COLO668 (cell line): ENCODE measurements around the gene AKR1A1.
A peak's percentile ranks its signal among the peaks of the same experiment; 100 is the strongest.
"Not testable (repeated sequence)": the region's sequence is repeated elsewhere in the genome, so short reads cannot be mapped to it uniquely, and the experiment has no call there.

ENCODE experiments used
- DNase-seq: peaks from one replicate; lab custom pipeline; 2025; ENCODE audit not compliant: unreplicated experiment; lab: John Stamatoyannopoulos, UW

The AKR1A1 gene

DNA sequence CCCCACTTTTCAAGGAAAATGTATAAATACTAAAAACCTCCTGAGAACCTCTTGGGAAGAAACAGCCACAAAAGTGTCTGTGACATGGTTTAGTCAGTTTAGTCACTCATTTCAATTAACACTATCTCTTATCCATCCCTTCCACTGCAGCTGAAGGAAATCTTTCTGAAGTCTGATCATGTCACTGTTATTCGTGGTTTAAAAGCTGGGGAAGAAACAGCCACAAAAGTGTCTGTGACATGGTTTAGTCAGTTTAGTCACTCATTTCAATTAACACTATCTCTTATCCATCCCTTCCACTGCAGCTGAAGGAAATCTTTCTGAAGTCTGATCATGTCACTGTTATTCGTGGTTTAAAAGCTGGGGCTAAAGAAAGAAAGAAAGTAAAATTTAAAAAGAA, 27.1 kb upstream of the AKR1A1 start:
- not testable (repeated sequence) for DNase-seq

DNA sequence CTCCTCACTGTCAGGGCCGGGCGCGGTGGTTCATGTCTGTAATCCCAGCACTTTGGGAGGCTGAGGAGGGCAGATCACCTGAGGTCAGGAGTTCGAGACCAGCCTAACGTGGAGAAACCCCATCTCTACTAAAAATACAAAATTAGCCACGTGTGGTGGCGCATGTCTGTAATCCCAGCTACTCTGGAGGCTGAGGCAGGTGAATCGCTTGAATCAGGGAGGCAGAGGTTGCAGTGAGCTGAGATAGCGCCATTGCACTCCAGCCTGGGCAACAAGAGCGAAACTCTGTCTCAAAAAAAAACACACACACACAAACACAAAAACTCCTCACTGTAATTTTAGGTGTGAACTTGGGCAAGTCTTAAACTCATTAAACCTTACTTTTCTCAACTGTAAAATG, 26.7 kb upstream of the AKR1A1 start:
- not testable (repeated sequence) for DNase-seq

DNA sequence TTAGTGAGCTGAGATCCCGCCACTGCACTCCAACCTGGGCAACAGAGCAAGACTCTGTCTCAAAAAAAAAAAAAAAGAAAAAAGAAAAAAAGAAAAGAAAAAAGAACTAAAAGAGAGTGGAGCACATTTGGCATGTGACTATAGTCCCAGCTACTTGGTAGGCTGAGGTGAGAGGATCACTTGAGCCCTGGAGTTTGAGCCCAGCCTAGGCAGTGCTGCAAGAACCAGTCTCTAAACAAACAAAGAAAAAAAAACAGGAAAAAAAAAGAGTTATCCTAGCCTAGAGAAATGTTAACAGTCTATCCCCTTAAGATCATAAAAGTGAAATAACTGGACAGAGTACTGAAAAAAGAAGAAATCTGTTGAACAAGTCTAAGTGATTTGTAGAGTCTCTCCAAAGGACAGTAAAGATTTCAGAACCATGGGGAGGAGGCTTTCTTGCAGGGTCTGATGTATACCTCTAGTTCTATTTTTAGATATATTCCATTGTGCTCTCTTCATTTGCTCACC, 24.4 kb upstream of the AKR1A1 start:
- DNase-seq, result no peak

DNA sequence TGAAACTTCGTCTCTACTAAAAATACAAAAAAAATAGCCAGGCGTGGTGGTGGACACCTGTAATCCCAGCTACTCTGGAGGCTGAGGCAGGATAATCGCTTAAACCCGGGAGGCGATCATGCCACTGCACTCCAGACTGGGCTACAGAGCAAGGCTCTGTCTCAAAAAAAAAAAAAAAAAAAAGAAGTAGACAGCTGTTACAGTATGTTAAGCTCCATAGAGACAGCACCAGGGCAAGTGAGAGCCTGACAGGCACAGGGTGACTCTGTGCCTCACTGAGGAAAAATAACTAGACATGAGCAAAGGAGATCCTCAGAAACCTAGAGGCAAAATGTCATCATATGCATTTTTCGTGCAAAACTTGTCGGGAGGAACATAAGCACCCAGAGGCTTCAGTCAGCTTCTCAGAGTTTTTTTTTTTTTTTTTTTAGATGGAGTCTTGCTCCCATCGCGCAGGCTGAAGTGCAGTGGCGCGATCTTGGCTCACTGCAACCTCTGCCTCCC, 19.9 kb upstream of the AKR1A1 start:
- no peak for DNase-seq

DNA sequence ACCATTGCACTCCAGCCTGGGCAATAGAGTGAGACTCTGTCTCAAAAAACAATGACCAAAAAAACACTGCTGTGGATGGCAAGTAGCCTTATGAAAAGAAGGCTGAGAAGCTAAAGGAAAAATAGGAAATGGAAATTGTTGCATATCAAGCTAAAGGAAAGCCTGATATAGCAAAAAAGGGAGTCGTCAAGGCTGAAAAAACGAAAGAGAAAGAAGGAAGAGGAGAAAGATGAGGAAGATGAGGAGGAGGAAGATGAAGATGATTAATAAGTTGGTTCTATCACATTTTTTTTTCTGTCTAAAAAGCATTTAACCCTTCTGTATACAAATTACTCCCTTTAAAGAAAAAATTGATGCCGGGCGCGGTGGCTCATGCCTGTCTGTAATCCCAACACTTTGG, 18.8 kb upstream of the AKR1A1 start:
- DNase-seq, result no peak

DNA sequence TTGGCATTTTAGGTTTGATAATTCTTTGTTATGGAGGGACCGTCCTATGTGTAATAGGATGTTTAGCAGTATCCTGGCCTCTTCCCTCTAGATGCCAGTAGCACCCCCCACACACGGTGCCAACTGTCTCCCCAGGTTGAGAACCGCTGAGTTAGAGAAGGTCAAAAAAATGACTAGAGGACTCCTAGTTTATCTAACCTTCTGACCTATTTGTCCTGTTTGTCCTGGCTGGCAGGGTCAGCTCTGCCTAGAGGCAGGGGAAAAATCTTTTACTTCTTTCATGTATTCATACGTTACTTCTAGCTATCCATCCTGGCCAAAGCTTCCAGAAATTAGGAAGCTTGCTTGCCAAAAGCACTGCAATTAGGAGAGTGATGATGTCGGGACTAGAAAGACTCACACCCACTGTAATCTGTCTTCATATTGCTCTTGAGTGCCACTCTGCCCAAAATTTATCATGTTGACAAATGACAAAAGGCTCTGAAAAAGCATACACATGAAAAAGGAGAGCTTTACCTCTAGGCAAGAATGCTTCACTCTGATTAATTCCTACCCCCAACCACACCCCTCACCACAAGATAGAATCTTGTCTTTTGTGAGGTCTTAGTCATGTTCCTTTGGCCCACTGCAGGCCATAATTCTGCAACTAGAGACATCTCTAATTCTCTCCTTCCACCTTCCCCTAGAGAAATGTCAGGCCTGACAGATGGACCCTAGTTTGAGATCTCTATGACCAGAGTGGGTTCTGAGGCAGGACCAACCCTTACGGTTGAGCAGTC, 14.4 kb upstream of the AKR1A1 start:
- no peak for DNase-seq

DNA sequence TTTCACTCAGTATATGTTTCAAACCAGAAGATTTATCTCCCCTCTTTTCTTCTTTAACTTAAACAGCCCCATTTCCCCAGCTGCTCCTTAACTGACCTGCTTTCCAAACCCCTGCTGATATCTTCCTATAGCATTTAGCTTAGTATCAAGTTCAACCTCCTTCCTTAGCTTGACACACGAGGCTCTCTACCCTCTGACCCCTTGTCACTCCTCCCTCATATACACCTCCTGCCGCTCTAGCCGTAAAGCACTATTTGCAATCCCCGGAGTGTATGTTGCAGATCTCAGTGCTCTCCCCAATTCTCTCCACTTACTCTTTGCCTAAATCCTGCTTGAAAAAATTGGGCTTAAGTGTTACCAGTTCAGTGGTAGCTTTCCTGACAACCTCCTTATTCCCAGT, 13.7 kb upstream of the AKR1A1 start:
- DNase-seq, result no peak

DNA sequence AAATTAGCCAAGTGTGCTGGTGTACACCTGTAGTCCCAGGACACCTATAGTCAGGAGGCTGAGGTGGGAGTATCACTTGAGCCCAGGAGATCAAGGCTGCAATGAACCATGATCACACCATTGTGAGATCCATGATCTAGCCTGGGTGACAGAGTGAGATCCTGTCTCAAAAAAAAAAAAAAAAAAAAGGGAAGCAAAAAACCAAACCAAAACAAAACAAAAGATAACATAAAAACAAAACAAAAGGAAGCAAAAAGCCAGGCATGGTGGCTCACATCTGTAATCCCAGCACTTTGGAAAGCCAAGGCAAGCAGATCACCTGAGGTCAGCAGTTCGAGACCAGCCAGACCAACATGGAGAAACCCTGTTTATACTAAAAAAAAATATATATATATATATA, 9.4 kb upstream of the AKR1A1 start:
- no peak for DNase-seq

DNA sequence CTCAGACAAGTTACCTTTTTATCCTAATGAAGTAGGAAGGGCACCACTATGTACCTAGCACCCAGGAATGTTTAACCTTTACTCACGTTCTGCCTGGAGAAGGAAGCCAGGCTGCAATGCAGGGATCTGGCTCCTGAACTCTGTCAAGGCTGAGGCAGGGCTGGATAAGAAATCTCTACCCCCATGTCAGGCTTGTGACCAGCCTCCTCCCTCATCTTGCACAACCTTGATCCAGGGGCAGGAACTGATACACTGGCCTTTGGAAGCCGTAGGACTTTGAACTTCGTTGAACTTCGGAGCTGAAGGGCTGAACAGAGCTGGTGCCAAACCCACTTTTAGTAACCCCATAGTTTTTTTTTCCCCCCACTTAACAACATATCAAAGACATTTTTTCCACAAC, 8.0 kb upstream of the AKR1A1 start:
- no peak for DNase-seq

DNA sequence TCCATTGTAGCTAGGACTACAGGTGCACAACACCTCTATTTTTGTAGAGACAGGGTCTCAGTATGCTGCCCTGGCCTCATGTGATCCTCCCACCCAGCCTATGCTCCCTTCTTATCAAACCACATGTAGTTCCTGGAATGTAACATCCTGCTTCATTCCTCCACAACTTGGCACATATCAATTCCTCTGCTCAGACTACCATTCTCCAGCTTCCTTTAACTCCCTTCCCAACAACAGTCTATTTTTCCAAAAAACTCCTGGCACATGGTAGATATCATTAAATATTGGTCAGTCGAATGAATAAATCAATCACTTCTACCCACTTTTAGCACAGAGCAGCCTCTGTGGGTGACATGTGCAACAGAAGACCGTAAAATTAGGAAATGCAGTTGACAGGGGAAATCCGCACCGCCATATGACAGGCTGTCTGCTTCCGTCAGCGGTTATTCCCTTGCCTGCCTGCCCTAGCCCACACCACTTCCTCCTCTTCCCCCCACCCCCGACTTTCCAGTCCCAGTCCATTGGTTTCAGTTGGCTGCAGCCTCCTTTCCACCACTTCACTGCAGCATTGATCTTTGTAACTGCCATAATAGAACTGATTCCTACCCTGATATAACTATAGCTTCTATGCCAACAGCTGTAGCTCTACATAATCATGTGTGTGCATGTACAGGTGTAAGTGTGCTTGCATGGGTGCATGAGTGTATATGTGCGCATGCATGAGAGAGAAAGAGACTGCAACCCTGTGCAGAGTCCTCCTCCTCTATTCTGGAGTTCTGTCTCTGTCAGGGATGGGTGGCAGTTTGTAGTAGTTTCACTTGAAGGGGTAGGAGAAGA, 6.8 kb upstream of the AKR1A1 start:
- no peak for DNase-seq

DNA sequence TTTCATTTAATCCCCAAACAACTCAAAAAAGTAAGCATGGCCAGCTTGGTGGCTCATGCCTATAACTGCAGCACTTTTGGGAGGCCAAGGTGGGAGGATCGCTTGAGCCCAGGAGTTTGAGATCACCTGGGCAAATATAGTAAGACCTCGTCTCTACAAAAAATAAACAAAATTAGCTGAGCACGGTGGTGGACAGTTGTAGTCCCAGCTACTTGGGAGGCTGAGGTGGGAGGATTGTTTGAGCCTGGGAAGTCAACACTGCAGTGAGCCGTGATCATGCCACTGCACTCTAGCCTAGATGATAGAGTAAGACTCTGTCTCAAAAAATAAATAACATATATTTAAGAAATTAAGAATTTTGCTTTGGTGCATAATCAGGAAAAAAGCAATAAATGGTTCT, 6.1 kb upstream of the AKR1A1 start:
- no peak for DNase-seq

DNA sequence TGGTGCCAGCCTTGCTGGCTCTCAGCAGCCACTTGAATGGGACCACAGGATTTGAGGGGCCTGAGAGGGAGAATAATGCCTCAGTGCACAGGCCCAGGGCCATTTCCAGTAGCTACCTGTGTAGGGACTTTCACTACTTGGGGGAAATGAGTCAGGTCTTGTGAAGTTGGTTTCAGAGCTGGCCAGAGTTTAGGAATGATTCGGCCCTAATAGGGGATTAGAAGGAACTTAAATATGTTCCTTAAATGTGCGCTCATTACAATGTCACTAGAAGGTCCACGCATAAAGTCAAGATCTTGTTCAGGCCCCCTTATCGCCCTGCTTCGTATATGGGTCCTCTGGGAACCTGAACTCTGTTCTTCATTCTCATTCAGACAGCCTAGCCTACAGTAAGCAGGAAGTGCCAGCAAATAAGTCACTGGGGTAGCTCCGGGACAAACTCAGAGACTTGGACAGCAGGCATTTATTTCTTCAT, 5.6 kb upstream of the AKR1A1 start:
- DNase-seq, result no peak

DNA sequence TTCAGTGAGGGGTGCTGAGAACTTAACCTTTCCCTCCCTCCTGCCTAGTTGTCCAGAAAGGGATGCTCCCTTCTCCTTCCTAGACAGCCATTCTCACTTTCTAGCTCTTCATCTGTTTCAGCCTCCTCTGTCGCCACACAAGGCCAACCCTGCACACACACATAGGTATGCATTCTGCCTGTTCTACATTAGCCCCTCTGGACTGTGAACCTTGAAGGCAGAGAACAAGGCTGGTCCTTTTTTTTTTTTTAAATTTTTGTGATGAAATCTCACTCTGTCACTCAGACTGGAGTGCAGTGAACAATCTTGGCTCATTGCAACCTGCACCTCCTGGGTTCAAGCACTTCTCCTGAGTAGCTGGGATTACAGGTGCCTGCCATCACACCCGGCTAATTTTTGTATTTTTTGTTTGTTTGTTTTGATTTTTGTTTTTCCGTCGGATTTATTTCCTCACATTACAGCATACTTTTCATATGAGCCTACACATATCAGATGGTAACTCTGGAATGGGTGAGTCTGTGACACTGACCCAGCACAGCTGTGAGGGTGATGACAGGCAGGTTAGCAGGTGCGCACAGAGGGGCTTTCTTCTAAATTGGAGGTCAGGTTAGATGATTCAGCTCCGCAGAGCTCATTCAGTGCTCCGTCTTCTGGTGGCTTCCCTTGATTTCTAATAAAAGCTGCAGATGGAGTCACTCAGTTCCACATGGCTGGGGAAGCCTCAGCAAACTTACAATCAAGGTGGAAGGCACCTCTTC, 4.9 kb upstream of the AKR1A1 start:
- DNase-seq, result no peak

DNA sequence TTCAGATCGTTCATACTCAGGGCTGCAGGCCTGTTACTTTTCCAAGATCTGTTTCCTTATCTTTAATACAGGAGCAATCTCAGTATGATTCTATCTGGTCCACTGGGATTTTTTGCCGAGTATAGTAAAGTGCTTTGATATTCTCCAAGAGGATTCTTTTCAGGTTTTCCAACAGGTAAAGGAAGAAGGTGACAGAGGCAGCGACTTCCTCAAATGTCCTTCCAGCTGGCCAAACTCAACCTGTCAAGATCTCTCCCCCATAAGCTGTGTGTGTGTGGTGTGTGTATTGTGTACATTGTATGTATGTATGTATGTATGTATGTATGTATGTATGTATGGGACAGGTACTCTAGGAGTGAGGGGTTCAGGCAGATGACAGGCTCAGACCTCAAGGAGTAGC, 1.1 kb downstream of the AKR1A1 start:
- DNase-seq, result no peak

DNA sequence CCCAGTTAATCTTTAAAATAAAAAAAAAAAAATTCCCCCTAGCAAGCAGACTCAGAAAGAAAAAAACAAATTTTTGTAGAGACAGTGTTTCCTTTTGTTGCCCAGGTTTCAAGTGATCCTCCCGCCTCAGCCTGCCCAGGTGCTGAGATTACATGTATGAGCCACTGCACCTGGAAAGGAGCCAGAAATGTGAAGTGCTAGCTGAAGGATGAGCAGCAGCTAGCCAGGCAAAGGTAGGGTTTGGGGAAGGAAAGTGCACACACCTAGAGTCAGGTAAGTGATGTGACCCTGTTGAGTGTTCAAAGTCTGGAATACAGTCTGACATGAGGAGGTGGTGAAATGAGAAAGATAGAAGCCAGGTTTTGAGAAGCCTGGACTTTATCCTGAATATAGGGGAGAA, 1.7 kb downstream of the AKR1A1 start:
- DNase-seq, result peak; percentile 88

DNA sequence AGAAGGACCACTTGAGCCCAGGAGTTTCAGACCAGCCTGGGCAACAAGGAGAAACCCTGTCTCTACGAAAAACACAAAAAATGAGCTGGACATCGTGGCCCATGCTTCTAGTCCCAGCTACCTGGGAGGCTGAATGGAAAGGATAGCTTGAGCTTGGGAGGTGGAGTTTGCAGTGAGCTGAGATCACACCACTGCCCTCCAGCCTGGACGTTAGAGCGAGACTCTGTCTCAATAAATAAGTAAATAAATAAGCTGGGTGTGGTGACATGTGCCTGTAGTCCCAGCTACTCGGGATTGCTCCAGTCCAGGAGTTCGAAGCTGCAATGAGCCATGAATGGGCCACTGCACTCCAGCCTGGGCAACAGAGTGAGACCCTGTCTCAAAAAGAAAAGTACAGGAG, 3.6 kb downstream of the AKR1A1 start:
- DNase-seq, result no peak

DNA sequence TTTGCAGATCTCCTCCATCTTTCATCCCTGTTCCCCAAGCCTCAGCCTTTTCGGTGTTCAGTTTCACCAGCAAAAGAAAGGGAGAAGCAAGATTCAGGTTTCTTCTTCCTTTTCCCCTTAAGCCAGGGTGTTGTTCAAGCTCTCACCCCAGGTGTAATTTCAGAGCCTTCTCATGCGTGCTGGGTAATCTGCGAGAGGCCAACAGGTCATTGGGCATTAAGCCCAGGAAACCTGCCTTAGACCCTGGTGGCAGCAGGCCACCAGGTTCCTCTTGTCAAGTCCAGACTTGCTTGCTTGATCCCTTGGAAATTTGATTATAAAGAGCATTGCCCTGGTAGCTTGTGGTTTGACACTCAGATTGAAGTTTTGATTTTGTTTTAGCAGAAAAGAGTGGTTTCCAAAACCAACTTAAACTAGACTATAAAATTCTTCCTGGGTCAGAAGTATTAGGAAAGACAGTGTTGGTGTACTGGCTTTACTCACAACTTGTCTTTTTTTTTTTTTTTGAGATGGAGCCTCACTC, 6.9 kb downstream of the AKR1A1 start:
- no peak for DNase-seq

DNA sequence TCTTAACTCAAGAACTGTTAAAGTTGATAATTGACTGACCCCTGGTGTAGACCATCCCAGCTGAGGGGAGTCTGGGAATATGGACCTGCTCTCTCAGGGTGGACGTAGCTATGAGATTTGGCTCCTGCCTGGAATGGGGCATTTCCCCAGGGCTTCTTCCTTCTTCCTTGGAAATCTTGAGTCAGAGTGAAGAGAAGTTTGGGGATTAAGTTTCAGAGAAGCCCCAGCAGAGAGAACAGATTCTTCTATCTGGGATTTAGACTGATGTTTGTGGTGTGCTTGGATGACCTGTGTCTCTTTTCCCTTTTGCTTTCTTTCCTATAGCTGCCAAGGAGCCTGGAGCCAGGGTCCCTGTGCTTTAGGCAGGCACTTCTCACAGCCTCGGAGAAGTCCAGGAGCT, 13.2 kb downstream of the AKR1A1 start:
- no peak for DNase-seq

DNA sequence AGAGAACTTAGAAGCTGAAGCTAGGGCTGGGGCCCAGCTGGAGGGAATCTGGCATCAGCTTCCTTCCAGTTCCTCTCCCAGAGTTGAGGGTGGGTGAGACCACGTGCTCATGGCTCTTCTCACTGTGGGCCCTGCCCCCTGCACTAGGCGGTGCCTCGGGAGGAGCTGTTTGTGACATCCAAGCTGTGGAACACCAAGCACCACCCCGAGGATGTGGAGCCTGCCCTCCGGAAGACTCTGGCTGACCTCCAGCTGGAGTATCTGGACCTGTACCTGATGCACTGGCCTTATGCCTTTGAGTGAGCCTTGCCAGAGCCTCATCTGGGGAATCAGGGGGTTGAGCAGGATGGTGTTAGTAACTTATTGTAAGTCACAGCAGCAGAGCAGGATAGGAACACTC, 16.1 kb downstream of the AKR1A1 start:
- no peak for DNase-seq

DNA sequence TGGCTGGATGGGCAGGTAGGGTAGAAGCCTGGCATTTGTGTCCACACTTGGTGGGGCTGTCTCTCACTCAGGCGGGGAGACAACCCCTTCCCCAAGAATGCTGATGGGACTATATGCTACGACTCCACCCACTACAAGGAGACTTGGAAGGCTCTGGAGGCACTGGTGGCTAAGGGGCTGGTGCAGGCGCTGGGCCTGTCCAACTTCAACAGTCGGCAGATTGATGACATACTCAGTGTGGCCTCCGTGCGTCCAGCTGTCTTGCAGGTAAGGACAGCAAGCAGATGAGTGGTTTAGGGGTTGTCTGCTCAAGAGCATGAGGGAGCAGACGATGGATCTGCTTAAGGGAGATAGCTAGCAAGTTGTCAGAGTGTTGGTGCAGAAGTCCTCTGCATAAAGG, 17.3 kb downstream of the AKR1A1 start:
- no peak for DNase-seq

DNA sequence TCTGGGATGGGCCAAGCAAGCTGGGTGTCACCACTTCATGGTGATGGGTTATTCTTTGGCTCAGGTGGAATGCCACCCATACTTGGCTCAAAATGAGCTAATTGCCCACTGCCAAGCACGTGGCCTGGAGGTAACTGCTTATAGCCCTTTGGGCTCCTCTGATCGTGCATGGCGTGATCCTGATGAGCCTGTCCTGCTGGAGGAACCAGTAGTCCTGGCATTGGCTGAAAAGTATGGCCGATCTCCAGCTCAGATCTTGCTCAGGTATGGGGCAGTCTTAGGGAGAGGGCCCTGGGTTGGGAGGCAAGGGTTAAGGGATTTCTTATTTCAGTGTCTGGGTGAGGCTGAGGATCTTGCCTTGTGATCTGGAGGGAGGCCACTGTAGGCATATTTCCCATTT, 17.8 kb downstream of the AKR1A1 start:
- DNase-seq, result no peak
